Body of pancreas (tissue), 4 donors: Measurements from ENCODE around the gene MIOX. TPM values are rescaled to one million over a fixed set of nuclear protein-coding genes. Genes with fewer than 3 reads are reported as not detected.

Source experiments
- ATAC-seq: fragments of 150-250 bp; one replicate; pipeline ENCODE4 v1.9.1; 2016
- DNase-seq, 4 donors: peaks; one replicate each; pipeline ENCODE4 v3.0.0-alpha.2; 2019
- H3K27ac ChIP-seq, 4 donors: fragments of 200-600 bp; sonication (generic); 1 replicate in 3 of 4; 2 replicates in 1 of 4; pipeline versions ENCODE4 v1.5.1 to v1.6.1; 2016 to 2019; ENCODE audit warnings: mild to moderate bottlenecking in 1 of 4, mixed read lengths in 1 of 4, moderate library complexity in 1 of 4
- H3K27me3 ChIP-seq, 2 donors: fragments of 200-600 bp; sonication (generic); one replicate each; pipeline ENCODE4 v1.6.0; 2016; ENCODE audit warnings: mild to moderate bottlenecking in 1 of 2
- H3K36me3 ChIP-seq, 2 donors: fragments of 200-600 bp; sonication (generic); replicated peaks in 1 of 2; 2 replicates each; pipeline ENCODE4 v1.5.1; 2016; ENCODE audit warnings: low read depth in 2 of 2; ENCODE audit not compliant: insufficient read depth in 1 of 2
- H3K4me1 ChIP-seq: fragments of 200-600 bp; sonication (generic); one replicate; pipeline ENCODE4 v1.6.0; 2016
- H3K4me3 ChIP-seq, 2 donors: fragments of 200-600 bp; sonication (generic); 1 replicate in 1 of 2; 2 replicates in 1 of 2; pipeline ENCODE4 v1.5.1; 2016 to 2019
- H3K9me3 ChIP-seq, 3 donors: fragments of 200-600 bp; sonication (generic); 1 replicate in 2 of 3; 2 replicates in 1 of 3; pipeline ENCODE4 v1.5.1; 2016
- CTCF ChIP-seq, 7 experiments: fragments of 450-650 bp in 4 of 7; fragments of 200-600 bp in 3 of 7; sonication (generic) in 3 of 7; IDR thresholded peaks; one replicate each; pipeline ENCODE4 v1.5.1; 2016 to 2019; ENCODE audit warnings: antibody characterized with exemption in 7 of 7
- POLR2A ChIP-seq, 3 donors: fragments of 450-650 bp; IDR thresholded peaks; one replicate each; pipeline ENCODE4 v1.6.1; 2016; ENCODE audit warnings: antibody characterized with exemption in 3 of 3, mild to moderate bottlenecking in 2 of 3
- WGBS, 2 donors: methylation state at CpG; one replicate each; pipeline ENCODE4 v1.1.5; 2017; 5-methylcytosine and 5-hydroxymethylcytosine counted together
- intact Hi-C: fragments of 100-400 bp; cut with DNase I; formaldehyde crosslinking; loops from one replicate; pipeline ENCODE4 v1.15.1; 2023
- total RNA-seq, 2 donors: library from RNA; depleted of rRNA; stranded (reverse); fragments of >200 nt; gene quantifications; one replicate each; pipeline ENCODE4 v1.1.0, GENCODE V29; 2016

Gene MIOX
- total RNA-seq, 2 donors from 2014 or later, result not detected

- intact Hi-C loops, result no loop called here
- no peaks in the 10 kb centered on the region for H3K36me3 ChIP-seq
- peak overlapping the region in 2 of 4 donors; percentile 85 to 90 for H3K27ac ChIP-seq
- H3K9me3 ChIP-seq, result no peaks in the 10 kb centered on the region
- H3K27me3 ChIP-seq, result peaks cover 0 to 21% of the 10 kb centered on the region in 2 donors
- 54 to 70% methylated on average over 8 to 14 of the region's 15 CpGs for WGBS, 2 donors
- DNase-seq (no peak), ATAC-seq (no peak)
- TF ChIP-seq POLR2A (IDR thresholded peaks at IDR 0.05) (no peak), CTCF (IDR thresholded peaks at IDR 0.05) (no peak)
- no peak overlapping the region for H3K4me3 ChIP-seq
- H3K4me1 ChIP-seq, result peaks cover 68% of the 10 kb centered on the region
These were observed 42.2 kb downstream of the MIOX start for GRCh38 chr22:50528682-50529415.

GRCh38 chr22:50529416-50529896 is 42.8 kb downstream of the MIOX start:
- intact Hi-C loops, result no loop called here
- H3K27ac ChIP-seq, result peak overlapping the region; percentile 70 to 90 (median 82)
- H3K4me1 ChIP-seq, result peaks cover 61% of the 10 kb centered on the region
- WGBS, 2 donors, result 18 to 60% methylated on average over 2 to 50 of the region's 50 CpGs
- no peaks in the 10 kb centered on the region for H3K9me3 ChIP-seq
- ATAC-seq (no peak), DNase-seq (no peak)
- TF ChIP-seq POLR2A (IDR thresholded peaks at IDR 0.05) (peak in 1 of 3 donors; percentile 18), CTCF (IDR thresholded peaks at IDR 0.05) (no peak)
- peaks cover 0 to 21% of the 10 kb centered on the region in 2 donors for H3K27me3 ChIP-seq
- H3K36me3 ChIP-seq, result no peaks in the 10 kb centered on the region
- H3K4me3 ChIP-seq, result no peak overlapping the region

GRCh38 chr22:50529897-50530579 is 43.4 kb downstream of the MIOX start, which contains the start of gene TYMP:
Gene TYMP (minus strand): TSS chr22:50530012. CDS start chr22:50529709, 303 bp downstream.
- peak within 1 kb of the TSS; percentile 70 to 90 (median 82) for H3K27ac ChIP-seq
- TF ChIP-seq CTCF (IDR thresholded peaks at IDR 0.05) (no peak), POLR2A (IDR thresholded peaks at IDR 0.05) (peak; percentile 16 to 43 (median 31))
- peaks cover 56% of the 10 kb centered on the region for H3K4me1 ChIP-seq
- intact Hi-C loops, result no loop called here
- ATAC-seq (peak; percentile 17), DNase-seq (peak; percentile 63 to 80 (median 72))
- H3K4me3 ChIP-seq, result no peak within 1 kb of the TSS
- WGBS, 2 donors, result 3% methylated on average over 74 of the region's 92 CpGs; no CpG with 5 or more reads in 1 of the 2 donors
- H3K27me3 ChIP-seq, result peaks cover 0 to 21% of the 10 kb centered on the region in 2 donors
- no peaks in the 10 kb centered on the region for H3K36me3 ChIP-seq
- no peaks in the 10 kb centered on the region for H3K9me3 ChIP-seq

- ATAC-seq, result no peak
- Histone ChIP-seq H3K4me1 (peaks cover 54% of the 10 kb centered on the region), H3K36me3 (no peaks in the 10 kb centered on the region), H3K9me3 (no peaks in the 10 kb centered on the region), H3K27me3 (peaks cover 0 to 21% of the 10 kb centered on the region in 2 donors), H3K27ac (peak overlapping the region; percentile 70 to 90 (median 82)), H3K4me3 (no peak overlapping the region)
- intact Hi-C loops, result no loop called here
- 4% methylated on average over 21 of the region's 21 CpGs; no CpG with 5 or more reads in 1 of the 2 donors for WGBS, 2 donors
- peak in 1 of 4 donors; percentile 43 for DNase-seq
- TF ChIP-seq CTCF (IDR thresholded peaks at IDR 0.05) (no peak), POLR2A (IDR thresholded peaks at IDR 0.05) (peak in 1 of 3 donors; percentile 19)
These were observed 43.9 kb downstream of the MIOX start for GRCh38 chr22:50530580-50530876.
